Stimulated activated effector memory CD8-positive, alpha-beta T cell treated with anti-CD3 and anti-CD28 coated beads, Interleukin-12 subunit alpha, Interleukin-12 subunit beta, amount 100 ng/mL, for 72 hours (primary cell): ENCODE measurements around the gene DNAJB11.
"Not testable (repeated sequence)": the region's sequence is repeated elsewhere in the genome, so short reads cannot be mapped to it uniquely, and the experiment has no call there.

ENCODE experiments used
- ATAC-seq: fragments of 150-1000 bp; cut with Tn5 transposase; 2 replicates; pipeline ENCODE4 v1.10.0; 2021
- DNase-seq, 2 donors: peaks; one replicate each; pipeline ENCODE4 v3.0.0; 2021 to 2022; ENCODE audit warnings: low spot score in 2 of 2
- H3K27ac Mint-ChIP-seq: one replicate; pipeline ENCODE4 v1.8.0; 2022; ENCODE audit warnings: mild to moderate bottlenecking, mixed read lengths
- H3K36me3 Mint-ChIP-seq: one replicate; pipeline ENCODE4 v1.8.0; 2022; ENCODE audit warnings: mild to moderate bottlenecking, mixed read lengths
- H3K4me1 Mint-ChIP-seq: one replicate; pipeline ENCODE4 v1.8.0; 2022; ENCODE audit warnings: mixed read lengths
- H3K4me3 Mint-ChIP-seq: one replicate; pipeline ENCODE4 v1.8.0; 2022; ENCODE audit warnings: mild to moderate bottlenecking, mixed read lengths
- H3K9me3 Mint-ChIP-seq: one replicate; pipeline ENCODE4 v1.8.0; 2022; ENCODE audit warnings: mixed read lengths

The DNAJB11 gene

DNA sequence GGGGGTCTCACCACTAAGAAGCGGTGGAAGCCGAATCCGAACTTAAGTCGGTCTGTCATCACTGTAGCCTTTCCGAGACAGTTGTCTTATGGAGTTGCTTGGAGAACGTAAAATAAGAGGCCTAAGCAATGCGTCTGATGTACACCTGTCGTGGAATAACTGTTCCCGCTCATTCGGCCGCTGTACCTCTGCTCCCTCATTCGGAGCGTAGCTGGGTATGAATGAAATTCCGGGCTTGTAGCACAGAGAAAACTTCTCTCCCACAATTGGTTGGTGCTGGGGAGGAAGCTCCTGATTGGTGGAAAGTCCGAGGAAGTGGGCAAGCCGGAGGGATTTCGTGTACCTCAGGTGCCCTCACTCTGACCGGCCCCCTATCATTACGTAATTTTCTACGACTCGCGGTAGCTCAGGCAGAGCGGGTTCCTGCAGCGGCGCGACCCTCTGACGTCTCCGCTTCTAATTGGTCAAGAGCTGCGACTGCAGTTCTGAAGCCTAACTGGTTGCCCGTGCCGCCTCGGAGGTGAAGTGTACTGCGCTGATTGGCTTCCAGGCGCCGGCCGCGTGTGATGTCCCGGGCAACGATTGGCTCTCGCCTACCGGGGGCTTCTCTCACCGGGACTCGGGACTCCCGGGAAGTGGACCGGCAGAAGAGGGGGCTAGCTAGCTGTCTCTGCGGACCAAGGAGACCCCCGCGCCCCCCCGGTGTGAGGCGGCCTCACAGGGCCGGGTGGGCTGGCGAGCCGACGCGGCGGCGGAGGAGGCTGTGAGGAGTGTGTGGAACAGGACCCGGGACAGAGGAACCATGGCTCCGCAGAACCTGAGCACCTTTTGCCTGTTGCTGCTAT is at the start of gene DNAJB11:
Gene DNAJB11 (plus strand): TSS at position 625 of the 845 bp plus-strand sequence. CDS start 178 bp downstream, at position 803.
- H3K4me3 Mint-ChIP-seq: peak within 1 kb of the TSS; percentile 93

GRCh38 chr3:186520957-186521842 is 49.3 kb upstream of the DNAJB11 start:
- peak overlapping the region; percentile 48 for H3K27ac Mint-ChIP-seq
- H3K36me3 Mint-ChIP-seq: peaks cover 10% of the 10 kb centered on the region
- no peak overlapping the region for H3K4me3 Mint-ChIP-seq
- H3K4me1 Mint-ChIP-seq: peaks cover 56% of the 10 kb centered on the region
- no peaks in the 10 kb centered on the region for H3K9me3 Mint-ChIP-seq
- DNase-seq: peak in 1 of 2 donors; percentile 81
- peak; percentile 86 for ATAC-seq

More for the DNA sequence above, at the start of gene DNAJB11:
- Mint-ChIP-seq H3K27ac (peak within 1 kb of the TSS; percentile 98), H3K9me3 (no peaks in the 10 kb centered on the region), H3K36me3 (peaks cover 62% of the 10 kb centered on the region), H3K4me1 (peaks cover 35% of the 10 kb centered on the region)
- DNase-seq (peak; percentile 91 to 97), ATAC-seq (peak; percentile 94)

GRCh38 chr3:186523022-186523421 is 47.5 kb upstream of the DNAJB11 start:
- H3K27ac Mint-ChIP-seq: no peak overlapping the region
- peaks cover 4% of the 10 kb centered on the region for H3K36me3 Mint-ChIP-seq
- ATAC-seq (no peak), DNase-seq (peak in 1 of 2 donors; percentile 37)
- H3K4me1 Mint-ChIP-seq: peaks cover 41% of the 10 kb centered on the region
- no peak overlapping the region for H3K4me3 Mint-ChIP-seq
- no peaks in the 10 kb centered on the region for H3K9me3 Mint-ChIP-seq

DNA sequence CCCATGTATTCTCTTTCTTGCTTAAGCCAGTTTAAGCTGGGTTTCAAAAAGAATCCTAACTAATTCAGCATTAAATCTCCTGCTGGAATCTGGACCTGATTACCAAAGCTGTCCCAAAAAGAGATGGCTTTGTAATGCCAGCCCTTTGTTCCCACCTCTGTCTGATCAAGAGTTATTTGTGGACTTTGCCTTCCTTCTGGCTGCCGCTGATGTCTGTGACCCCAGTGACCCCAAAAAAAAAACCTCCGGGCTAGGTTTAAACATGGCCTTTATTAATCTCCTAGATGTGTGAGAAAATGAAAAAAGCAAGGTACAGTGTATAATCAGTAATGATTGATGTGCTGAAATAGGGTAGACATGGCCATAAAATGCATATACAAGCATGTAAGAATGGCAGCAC is 47.1 kb upstream of the DNAJB11 start:
- H3K9me3 Mint-ChIP-seq: no peaks in the 10 kb centered on the region
- DNase-seq (no peak), ATAC-seq (no peak)
- H3K27ac Mint-ChIP-seq: no peak overlapping the region
- H3K4me1 Mint-ChIP-seq: peaks cover 37% of the 10 kb centered on the region
- H3K4me3 Mint-ChIP-seq: no peak overlapping the region
- peaks cover 4% of the 10 kb centered on the region for H3K36me3 Mint-ChIP-seq

GRCh38 chr3:186524616-186525015 is 45.9 kb upstream of the DNAJB11 start:
- no peak for ATAC-seq
- Mint-ChIP-seq H3K4me1 (peaks cover 34% of the 10 kb centered on the region), H3K9me3 (no peaks in the 10 kb centered on the region), H3K27ac (no peak overlapping the region), H3K36me3 (no peaks in the 10 kb centered on the region), H3K4me3 (no peak overlapping the region)
- no peak for DNase-seq

DNA sequence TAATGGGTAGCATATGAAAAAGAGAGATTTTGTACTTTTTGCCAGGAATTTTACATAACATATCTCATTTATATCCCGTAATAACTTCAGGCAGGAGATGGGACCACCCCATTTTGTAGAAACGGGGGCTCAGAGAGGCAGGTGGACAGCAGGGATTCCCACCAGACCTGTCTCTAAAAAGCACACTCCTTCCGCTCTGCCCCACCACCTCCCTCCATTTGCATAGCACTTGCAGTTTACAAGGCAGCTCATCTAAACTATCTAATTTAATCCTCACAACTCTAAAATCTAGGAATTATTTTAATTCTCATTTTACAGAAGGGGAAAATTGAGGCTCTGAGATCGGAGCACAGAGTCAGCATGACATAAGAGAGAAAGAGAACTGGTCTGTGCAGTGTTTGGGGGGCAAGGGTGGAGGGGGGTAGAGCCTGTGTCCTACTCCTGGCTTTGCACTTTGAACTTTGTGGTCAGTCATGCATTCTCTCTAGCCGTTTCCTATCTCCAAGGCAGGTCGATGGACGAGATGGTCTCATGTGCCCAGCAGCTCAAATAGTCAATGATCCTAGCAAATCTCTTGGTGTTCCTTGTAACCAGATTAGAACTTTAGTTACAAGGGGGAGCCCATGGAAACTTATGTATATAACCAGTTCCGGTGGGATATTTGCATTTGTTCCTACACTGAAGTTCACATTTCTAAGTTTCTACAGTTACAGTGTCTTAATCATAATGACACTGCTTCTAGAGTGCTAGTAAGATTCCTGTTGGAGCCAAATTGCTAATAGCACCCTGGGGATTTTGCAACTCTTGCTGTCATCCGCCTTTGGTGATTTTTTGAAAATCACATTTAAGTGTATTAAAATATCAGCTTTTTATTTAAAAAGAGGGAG is 44.9 kb upstream of the DNAJB11 start:
- Mint-ChIP-seq H3K9me3 (no peaks in the 10 kb centered on the region), H3K36me3 (no peaks in the 10 kb centered on the region), H3K4me3 (no peak overlapping the region), H3K27ac (no peak overlapping the region), H3K4me1 (peaks cover 28% of the 10 kb centered on the region)
- ATAC-seq: no peak
- DNase-seq: peak in 1 of 2 donors; percentile 15

GRCh38 chr3:186526256-186526606 is 44.3 kb upstream of the DNAJB11 start:
- ATAC-seq (no peak), DNase-seq (no peak)
- H3K4me3 Mint-ChIP-seq: no peak overlapping the region
- no peaks in the 10 kb centered on the region for H3K9me3 Mint-ChIP-seq
- no peak overlapping the region for H3K27ac Mint-ChIP-seq
- H3K4me1 Mint-ChIP-seq: peaks cover 22% of the 10 kb centered on the region
- no peaks in the 10 kb centered on the region for H3K36me3 Mint-ChIP-seq

DNA sequence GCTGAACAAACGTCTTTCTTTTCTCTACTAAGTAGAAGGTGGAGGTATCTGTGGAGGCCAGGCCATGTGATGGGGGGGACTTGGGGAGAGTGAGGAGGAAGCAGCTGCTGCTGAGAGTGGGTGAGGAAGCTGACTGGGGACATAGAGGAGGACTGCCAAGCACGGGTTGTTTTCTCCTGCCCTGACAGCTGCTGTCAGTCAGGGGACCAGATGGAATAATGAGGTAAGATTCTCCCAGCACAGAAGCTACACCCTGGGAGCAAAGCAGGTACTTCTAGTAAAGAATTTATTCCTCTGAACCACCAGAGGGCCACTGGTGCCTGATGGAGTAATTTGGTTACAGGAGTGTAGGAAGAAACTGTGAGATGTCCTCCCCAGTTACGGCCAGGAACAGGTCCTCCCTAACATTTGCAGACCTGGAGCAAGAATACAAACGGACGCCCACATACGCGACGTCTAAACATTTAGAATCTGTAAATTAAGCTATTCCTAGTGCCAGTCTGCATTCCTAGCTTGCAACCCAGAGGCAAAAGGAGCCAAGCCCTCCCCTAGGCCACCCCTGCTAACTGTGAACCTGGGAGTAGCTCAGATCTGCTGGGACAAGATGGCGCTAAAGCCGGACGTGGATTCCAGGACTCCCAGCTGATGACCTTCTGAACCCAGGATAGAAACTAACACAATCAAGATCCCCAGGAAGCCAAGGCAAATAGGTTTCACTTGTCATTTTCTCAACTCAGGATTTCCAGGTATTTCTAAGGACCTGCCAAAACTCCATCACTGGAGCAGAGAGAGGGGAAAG is 41.1 kb upstream of the DNAJB11 start:
- ATAC-seq (no peak), DNase-seq (no peak)
- Mint-ChIP-seq H3K4me3 (no peak overlapping the region), H3K4me1 (peaks cover 22% of the 10 kb centered on the region), H3K9me3 (no peaks in the 10 kb centered on the region), H3K36me3 (no peaks in the 10 kb centered on the region), H3K27ac (no peak overlapping the region)

GRCh38 chr3:186530415-186530814 is 40.1 kb upstream of the DNAJB11 start:
- ATAC-seq (no peak), DNase-seq (no peak)
- H3K36me3 Mint-ChIP-seq: no peaks in the 10 kb centered on the region
- no peaks in the 10 kb centered on the region for H3K9me3 Mint-ChIP-seq
- no peak overlapping the region for H3K27ac Mint-ChIP-seq
- no peak overlapping the region for H3K4me3 Mint-ChIP-seq
- peaks cover 33% of the 10 kb centered on the region for H3K4me1 Mint-ChIP-seq

GRCh38 chr3:186531694-186532093 is 38.8 kb upstream of the DNAJB11 start:
- ATAC-seq, H3K36me3 Mint-ChIP-seq, H3K9me3 Mint-ChIP-seq, H3K27ac Mint-ChIP-seq, H3K4me3 Mint-ChIP-seq: not testable (repeated sequence)
- DNase-seq: peak in 1 of 2 donors; percentile 22
- H3K4me1 Mint-ChIP-seq: peaks cover 44% of the 10 kb centered on the region

DNA sequence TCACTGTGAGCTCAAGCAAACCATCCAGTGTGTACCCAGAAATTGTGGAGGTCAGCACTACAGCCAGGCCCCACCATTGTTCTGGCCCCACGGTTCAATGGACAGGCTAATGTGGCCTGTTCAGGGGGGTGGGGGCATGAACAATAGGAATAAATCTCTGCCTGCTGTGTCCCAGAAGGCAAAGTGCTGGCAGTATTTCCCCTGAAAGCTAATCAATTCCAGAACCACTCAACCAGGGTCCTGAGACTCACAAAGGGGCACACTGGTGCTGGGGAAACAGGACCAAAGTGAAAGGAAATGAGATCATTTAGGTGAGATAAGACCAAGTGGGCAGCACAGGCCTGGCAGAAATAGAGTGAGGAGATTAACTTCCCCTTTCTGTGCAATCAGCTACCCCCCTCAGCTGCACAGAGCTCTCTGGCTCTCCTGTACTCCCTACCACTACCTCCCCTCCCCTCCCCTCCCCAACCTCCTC is 37.9 kb upstream of the DNAJB11 start:
- DNase-seq (peak in 1 of 2 donors; percentile 49), ATAC-seq (no peak)
- Mint-ChIP-seq H3K9me3 (no peaks in the 10 kb centered on the region), H3K36me3 (no peaks in the 10 kb centered on the region), H3K4me1 (peaks cover 52% of the 10 kb centered on the region), H3K27ac (peak overlapping the region; percentile 69), H3K4me3 (no peak overlapping the region)

GRCh38 chr3:186534113-186534669 is 36.3 kb upstream of the DNAJB11 start:
- Mint-ChIP-seq H3K27ac (peak overlapping the region; percentile 91), H3K36me3 (no peaks in the 10 kb centered on the region), H3K4me3 (peak overlapping the region; percentile 52), H3K4me1 (peaks cover 44% of the 10 kb centered on the region), H3K9me3 (no peaks in the 10 kb centered on the region)
- ATAC-seq (peak; percentile 91), DNase-seq (peak in 1 of 2 donors; percentile 69)

- H3K36me3 Mint-ChIP-seq: no peaks in the 10 kb centered on the region
- H3K9me3 Mint-ChIP-seq: no peaks in the 10 kb centered on the region
- no peak overlapping the region for H3K27ac Mint-ChIP-seq
- ATAC-seq: no peak
- H3K4me3 Mint-ChIP-seq: no peak overlapping the region
- peaks cover 58% of the 10 kb centered on the region for H3K4me1 Mint-ChIP-seq
- peak in 1 of 2 donors; percentile 43 for DNase-seq
These were observed 33.4 kb upstream of the DNAJB11 start for GRCh38 chr3:186536883-186537844.
